ENCODE measurements around the gene HNRNPA3.

DNA sequence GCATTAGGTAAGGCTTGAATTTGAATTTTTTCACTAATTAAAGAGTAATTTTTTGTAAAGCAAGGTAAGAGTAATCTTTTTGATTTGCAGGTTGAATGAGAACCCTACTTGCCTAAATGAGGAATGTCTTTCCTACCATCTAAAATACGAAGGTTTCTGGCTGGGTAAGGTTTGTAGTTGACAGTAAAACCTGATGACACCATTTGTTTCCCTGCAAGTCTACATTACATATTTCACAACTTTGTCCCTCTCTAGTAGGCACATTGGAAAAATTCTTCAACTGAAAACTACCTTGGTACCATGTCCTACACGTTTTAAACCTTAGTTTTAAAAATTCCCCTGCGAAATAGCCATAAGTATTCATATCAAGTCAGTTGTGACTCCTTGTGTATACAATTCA, 9.4 kb downstream of the HNRNPA3 start:
- peak; percentile 6 for TF ChIP-seq POLR2A (IDR thresholded peaks at IDR 0.05; ENCODE audit: low read depth, low read length)
- TF ChIP-seq, protein P1, sequence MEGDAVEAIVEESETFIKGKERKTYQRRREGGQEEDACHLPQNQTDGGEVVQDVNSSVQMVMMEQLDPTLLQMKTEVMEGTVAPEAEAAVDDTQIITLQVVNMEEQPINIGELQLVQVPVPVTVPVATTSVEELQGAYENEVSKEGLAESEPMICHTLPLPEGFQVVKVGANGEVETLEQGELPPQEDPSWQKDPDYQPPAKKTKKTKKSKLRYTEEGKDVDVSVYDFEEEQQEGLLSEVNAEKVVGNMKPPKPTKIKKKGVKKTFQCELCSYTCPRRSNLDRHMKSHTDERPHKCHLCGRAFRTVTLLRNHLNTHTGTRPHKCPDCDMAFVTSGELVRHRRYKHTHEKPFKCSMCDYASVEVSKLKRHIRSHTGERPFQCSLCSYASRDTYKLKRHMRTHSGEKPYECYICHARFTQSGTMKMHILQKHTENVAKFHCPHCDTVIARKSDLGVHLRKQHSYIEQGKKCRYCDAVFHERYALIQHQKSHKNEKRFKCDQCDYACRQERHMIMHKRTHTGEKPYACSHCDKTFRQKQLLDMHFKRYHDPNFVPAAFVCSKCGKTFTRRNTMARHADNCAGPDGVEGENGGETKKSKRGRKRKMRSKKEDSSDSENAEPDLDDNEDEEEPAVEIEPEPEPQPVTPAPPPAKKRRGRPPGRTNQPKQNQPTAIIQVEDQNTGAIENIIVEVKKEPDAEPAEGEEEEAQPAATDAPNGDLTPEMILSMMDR (IDR thresholded peaks at IDR 0.05; ENCODE audit: extremely low read depth in 1 of 2, insufficient read depth in 1 of 2, low read depth in 1 of 2, low read length in 2 of 2), result no peak
- TF ChIP-seq POLR2AphosphoS5 (IDR thresholded peaks at IDR 0.05; ENCODE audit: insufficient read depth, low read depth, low read length), result no peak

Data from endothelial cell of umbilical vein (primary cell).